CD4-positive, alpha-beta T cell treated with Interleukin-6 at 100 ng/mL for 8 hours (primary cell): Measurements from ENCODE around the gene A1BG.
A peak's percentile ranks its signal among the peaks of the same experiment; 100 is the strongest.
"Not testable (repeated sequence)": the region's sequence is repeated elsewhere in the genome, so short reads cannot be mapped to it uniquely, and the experiment has no call there.

Experiments used
- DNase-seq: peaks from one replicate; pipeline ENCODE4 v3.0.0-alpha.2; 2020; ENCODE audit warnings: mixed read lengths, low spot score

A1BG gene

DNA sequence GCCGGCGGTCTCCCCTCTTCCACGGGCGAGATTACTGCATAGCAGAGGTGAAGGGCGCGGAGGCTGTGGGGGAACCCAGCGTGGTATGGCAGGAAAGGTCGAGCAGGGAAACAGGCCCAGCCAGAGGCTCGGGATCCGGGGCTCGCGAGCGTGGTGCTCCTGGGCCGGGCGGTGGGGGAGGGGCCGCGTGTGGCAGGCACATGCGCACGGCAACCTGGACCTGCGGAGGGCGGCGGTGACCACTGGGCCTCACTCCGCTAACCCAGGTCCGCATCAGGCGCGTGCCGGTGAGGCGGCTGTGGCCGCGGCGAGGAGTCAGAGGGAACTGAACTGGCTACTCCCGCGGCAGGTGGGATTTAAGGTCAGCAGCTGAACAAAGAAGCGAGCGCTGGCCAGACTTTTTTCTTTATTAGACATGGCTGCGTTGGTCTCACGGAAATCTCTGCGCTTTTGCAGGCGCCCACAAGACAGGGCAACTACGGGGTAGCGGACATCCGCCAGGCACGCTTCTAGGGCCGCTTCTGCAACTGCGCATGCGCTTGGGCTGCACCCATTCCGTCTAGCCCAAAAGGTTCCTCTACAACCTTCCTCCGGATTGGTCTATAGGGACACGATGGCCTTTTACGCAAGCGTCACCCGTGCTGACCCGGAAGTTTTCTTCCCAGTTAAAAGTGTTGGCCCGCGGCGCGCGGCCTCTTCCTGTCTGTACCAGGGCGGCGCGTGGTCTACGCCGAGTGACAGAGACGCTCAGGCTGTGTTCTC, 33.5 kb upstream of the A1BG start, which contains the start of gene RPS5:
Gene RPS5 (plus strand): TSS at position 694 of the 762 bp plus-strand sequence. CDS start 869 bp downstream, outside the sequence.
- peak; percentile 99 for DNase-seq

- DNase-seq, result no peak
These were observed 32.7 kb upstream of the A1BG start for GRCh38 chr19:58385891-58386575.

DNA sequence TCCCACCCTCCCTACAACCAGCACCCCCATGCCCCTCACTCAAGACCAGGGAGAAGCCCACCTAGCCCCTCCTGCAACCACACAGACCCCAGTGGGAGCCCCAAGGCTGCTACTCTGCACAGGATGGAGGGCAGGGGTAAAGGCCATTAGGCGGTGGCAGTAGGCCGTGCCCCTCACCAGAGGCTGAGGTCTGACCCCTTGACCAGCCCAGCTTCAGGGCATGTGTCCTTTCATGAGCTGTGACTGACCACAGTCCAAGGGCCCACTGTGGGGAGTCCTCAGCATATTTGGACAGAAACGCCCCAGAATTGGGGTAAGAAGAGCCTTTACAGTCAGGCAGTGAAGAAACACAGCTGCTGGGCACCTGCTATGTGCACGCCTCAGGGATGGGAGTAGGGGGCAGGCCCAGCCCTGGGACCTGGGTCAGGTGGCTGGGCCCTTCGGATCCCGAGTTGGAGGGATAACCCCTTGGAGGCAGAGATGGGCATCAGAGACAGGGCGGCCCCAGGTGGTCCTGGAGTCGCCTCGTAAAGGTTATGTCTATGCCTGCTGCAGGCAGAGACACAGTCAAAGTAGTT, 32.1 kb upstream of the A1BG start:
- DNase-seq, result no peak

DNA sequence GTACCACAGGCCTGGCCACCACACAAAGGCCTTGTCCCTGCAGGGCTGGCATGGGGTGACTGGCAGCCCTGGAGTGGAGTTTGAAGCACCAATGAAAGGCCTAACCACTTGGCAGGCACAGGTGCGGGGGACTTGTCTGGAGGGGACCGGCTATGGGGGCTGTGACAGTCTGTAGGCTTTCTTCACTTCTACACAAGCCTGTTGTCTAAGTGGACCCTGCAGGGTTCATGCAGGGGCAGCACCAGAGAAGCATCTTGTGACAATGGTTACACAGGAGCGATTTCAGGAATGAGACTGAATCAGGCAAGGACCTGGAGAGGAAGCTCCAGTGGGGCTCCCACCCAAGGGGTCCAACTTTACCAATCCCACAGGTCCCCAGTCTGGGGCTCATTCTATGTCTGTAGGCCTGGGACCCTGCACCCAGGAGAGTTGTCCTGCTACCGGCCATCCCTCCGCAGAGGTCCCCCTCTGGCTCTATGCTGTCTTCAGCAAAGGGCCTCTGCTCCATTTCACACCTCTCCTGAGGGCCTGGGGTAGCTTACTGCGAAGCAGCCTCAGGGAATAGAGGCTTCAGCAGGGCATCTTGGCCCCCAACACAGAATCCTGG, 29.8 kb upstream of the A1BG start:
- DNase-seq, result no peak

DNA sequence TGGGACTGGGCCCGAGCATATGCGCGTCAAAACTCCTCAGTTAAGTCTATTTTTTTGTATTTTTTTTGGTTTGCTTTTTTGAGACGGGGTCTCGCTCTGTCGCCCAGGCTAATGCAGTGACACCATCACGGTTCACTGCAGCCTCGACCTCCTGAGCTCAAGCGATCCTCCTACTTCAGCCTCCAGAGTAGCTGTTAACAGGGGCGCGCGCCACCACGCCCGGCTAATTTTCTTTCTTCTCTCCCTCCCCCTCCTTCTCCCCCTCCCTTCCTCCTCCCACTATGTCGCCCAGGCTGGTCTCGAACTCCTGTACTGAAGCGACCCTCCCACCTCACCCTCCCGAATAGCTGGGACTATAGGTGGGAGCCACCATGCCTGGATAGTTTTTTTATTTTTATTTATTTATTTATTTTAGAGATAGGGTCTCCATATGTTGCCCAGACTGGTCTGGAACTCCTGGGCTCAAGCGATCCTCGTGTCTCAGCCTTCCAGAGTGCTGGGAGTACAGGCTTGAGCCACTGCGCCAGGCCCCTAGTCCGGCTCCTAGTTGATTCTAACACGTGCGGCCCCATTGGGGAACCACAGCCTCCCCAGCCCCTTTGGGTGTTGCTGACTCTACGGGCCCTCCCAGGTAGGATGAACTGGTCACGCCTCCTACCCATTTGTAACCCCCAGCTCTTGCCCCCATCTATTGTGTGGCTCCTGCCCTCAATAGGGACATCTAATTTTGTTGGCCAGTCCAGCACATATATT, 28.3 kb upstream of the A1BG start:
- DNase-seq, result no peak

DNA sequence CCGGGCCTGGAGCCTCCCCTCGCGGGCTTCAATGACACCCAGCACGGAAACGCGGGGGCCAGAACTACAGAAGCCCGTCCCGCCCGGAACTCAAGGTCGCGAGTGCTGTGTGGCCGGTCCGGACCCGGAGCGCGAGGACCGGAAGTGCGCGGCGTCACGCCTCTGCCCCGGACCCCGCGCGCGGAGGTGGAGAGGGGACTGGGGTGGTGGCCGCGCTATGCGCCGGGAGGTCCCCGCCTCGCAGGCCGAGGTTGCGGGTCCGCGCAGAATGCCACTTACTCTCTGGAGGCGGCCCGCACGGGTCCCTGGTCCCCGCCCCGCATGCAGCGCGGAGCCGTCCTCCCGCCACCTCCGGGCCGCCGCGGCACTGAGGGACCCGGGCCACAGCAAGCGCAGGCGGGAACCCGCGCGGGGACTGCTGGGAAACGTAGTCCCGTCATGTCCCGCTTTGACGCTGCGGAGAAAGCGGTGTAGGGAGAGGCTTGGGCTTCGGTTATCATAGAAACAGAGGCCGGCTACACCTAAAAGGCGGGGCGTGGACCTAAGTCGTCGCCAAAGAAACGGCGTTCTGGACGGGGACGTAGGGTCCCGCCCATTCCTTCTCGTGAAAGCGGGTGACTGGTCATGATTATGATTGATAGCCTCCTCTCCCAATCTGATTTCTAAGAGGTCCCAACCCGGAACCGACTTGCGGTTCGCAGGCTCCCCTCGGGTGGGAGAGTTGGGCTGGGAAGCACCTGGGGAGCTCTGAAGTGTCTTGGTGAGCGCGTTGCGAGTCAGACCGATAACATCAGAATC, 27.6 kb upstream of the A1BG start, which contains the start of gene ZNF837:
Gene ZNF837 (minus strand): TSS at position 369 of the 798 bp plus-strand sequence. CDS start 11,698 bp downstream, outside the sequence.
- peak; percentile 100 for DNase-seq

GRCh38 chr19:58380037-58380661, 26.9 kb upstream of the A1BG start:
- DNase-seq, result no peak

DNA sequence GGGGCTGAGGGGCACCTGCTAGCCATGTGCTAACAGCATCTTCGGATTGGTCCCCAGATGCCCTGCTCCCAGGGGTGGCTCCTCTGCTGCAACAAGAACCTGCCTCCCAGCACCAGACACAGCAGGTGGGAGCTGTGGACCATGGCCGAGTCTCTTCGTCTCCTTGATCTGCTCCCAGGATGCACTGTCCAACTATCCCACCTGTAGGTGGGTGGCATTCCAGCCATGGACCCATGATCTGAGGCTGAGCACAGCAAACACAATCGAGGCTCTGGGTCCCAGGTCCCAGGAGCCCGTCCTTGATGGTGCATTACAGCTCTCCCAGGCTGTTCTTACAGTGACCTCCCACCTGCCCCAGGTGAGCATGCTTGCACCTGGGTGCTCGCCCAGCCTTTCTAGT, 26.0 kb upstream of the A1BG start:
- no peak for DNase-seq

- DNase-seq, result not testable (repeated sequence)
These were observed 23.4 kb upstream of the A1BG start for GRCh38 chr19:58376724-58377123.

GRCh38 chr19:58374200-58374599, 20.9 kb upstream of the A1BG start:
- no peak for DNase-seq

DNA sequence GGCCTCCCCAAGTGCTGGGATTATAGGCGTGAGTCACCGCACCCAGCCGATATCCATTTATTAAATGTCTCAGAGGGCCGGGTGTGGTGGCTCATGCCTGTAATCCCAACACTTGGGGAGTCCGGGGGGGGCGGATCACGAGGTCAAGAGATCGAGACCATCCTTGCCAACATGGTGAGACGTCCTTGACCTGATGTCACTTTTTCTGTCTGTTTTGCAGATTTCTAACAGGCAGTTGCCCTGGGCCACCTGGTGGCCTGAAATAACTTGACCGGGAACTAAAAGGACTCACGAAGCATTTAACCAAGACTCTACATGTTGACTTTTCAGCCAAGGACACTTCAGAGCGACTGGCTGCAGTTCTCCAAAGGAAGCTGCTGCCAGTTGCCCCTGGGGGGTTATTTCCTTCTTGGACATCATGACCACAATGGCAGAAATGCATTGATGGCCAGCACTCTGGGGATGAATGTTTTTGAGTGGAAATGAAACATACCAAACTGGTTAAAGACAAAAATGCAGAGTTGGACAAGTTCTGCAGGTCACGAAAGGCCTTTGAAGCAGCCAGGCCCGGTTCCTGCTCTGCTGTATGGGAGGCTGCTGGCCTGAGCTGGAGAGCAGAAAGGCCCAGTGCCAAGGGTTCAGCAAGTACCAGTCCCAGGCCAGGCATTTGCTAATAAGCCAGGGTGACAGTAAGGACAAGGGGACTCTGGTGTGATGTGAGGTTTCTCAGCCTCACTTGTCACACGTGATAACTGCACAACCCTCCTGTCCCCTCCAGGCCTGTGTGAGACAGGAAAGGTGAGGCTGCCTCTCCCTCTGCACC, 19.2 kb upstream of the A1BG start:
- no peak for DNase-seq

DNA sequence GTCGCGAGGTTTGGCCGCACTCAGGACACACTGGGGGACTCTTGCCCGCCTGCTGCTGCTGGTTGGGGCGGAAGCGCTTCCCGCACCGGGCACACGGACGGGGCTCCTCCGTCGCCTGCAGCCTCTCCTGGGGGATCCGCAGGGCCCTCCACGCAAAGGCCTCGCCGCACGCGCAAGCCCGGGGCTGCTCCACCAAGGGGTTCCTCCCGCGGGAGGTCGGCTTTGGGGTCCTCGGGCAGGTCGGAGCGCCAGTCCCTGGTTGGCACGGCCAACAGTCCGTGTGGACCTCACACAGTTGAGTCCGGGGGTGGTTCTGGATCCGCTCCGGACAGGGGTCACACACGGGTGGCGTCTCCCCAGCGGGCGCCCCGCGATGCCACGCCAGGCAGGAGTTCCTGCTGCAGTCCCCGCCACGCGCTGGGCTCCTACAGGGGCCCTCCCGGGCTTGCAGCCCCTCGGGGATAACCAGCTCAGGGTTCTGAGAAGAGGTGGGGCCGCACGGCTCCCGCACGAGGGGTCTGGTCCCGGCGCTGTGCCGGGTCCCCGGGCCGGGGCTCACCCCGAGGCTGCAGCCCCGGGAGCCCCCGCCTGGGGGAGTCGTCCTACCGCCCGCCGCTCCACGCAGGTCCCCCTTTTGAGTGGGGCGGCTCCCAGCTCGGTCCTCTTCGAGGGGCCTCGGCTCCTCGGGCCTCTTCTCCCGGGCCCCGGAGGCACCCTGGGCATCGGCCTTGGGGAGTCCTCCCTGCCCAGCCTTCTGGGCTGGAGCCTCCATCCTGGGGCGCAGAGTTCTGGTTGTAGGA, 15.5 kb upstream of the A1BG start:
- DNase-seq, result no peak

DNA sequence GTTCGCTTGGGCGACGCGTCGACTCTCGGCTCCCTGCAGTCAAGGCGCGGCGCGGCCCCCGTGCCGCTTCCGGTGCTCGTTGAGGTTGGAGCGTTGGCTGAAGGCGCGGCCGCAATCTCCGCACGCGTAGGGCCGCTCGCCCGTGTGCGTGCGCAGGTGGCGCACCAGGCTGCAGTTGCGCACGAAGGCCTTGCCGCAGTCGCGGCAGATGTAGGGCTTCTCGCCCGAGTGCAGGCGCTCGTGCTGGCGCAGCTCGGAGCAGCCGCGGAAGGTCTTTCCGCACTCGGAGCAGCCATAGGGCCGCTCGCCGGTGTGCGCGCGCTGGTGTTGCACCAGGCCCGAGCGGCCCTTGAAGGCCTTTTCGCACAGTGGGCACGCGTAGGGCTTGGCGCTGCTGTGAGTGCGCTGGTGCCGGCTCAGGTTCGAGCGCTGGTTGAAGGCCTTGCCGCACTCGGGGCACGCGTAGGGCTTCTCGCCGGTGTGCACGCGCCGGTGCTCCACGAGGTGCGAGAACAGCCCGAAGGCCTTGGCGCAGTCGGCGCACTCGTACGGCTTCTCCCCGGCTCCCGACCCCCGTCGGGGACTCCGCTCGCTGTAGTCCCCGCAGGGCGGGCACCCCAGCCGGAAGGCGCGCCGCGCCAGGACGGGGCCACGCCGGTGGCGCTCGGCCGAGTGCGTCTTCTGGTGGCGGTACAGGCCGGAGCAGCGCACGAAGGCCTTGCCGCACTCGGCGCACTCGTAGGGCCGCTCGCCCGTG, 14.6 kb upstream of the A1BG start:
- DNase-seq, result no peak

DNA sequence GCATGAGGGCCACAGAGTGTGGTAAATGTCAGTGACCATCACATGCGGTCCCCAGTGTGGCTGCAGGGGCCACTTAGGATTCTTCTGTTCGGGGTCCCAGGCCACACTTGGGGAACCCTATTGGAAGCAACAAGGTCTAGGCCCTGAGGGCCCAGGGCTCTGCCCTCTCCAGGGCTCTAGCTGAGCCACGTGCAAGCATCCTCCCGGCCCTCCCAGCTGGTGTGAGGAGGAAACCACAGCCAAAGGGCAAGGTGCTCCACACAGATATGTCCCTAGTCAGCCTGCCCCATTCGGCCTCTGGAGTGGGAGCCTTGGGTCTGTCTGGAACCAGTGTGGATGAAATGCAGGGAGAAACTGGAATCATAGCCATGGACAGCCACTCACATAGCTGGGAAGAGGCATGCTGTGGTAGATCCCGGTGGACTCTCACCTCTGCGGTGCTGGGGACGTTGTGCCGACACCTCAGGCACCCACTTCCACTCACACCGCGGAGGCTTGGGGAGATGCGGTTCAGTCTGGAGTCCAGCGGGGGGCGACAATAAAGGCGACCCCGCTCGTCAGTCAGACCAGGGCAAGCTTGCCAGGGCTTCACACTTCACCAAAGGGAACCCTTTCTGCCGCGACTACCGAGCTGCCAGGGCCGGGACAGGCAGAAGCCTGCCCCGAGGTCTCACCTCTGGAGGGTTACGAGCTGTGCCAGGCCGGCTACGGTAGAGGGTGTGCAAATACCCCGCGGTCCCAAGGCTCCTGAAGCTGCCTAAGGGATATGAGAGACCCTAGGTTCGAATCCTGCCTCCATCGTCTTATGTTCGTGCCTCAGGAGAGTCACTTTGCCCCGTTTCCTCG, 13.5 kb upstream of the A1BG start:
- no peak for DNase-seq

DNA sequence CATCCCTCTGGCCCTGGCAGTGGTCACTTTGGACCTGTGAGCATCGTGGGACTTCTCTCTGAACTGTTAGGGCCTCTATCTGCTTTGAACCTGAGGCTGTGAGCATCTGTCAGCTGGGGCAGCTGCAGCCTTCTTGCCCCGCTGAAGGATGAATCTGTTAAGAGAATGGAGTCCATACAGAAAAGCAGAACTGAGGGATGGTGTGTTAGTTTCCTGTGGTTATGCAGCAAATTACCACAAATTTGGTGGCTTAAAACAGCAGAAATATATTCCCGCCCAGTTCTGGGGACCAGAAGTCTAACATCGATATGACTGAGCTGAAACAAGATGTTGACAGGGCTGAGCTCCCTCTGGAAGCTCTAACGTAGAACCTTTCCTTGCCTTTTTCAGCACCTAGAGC, 10.9 kb upstream of the A1BG start:
- DNase-seq, result no peak

GRCh38 chr19:58362272-58362994, 9.1 kb upstream of the A1BG start, which contains the start of gene ZNF497:
Gene ZNF497 (minus strand): TSS chr19:58362751. CDS start chr19:58357635, 5,116 bp downstream.
- DNase-seq, result peak; percentile 98
